ENCODE data around the gene CLSTN1.

Gene CLSTN1

GRCh38 chr1:9844756-9845155 is 21.0 kb upstream of the CLSTN1 start:
- no peak for FAIRE-seq
- DNase-seq (ENCODE audit: insufficient read length, low spot score), result no peak
- TF ChIP-seq POLR2A (IDR thresholded peaks at IDR 0.05; ENCODE audit: low read depth, low read length), result no peak

DNA sequence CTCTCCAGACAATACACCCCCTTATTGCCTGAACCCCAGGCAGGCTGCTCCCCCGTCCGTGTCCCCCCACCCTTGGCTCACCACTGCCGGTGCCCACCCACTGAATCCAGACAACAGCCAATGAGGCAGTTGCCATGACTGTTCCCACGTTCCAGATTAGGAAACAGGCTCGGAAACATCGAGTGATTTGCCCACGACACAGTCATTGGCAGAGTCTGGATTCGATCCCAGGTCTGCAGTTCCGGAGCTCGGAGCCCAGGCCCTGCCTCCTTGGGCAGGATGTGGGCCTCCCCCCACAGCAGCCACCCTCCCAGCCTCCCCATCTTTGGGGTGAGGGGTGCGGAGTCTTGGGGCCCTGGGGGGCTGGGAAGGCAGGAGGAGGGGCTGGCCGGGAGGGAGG is 20.3 kb upstream of the CLSTN1 start:
- FAIRE-seq, result no peak

DNA sequence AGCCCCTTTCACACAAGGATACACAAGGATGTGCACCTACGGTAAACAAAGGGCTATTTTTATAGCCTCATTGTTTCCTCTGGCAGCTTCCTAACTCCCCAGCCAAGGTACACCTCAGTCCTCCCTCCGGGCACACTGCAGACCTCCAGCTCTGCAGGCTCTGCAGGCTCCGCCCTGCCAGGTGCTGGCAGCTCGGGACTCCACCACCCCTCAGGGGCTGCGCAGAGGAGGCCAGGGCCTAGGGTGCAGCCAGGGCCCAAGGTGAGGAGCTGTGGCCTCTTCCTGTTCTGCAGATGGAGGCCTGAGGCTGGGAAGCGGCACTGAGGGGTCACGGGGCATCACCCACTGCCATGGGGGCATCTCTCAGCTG is 19.8 kb upstream of the CLSTN1 start:
- DNase-seq (ENCODE audit: insufficient read length, low spot score) (no peak), FAIRE-seq (no peak)
- TF ChIP-seq POLR2A (IDR thresholded peaks at IDR 0.05; ENCODE audit: low read depth, low read length), result no peak

More for the DNA sequence above, 20.3 kb upstream of the CLSTN1 start:
- TF ChIP-seq POLR2A (IDR thresholded peaks at IDR 0.05; ENCODE audit: low read depth, low read length), result no peak
- no peak for DNase-seq (ENCODE audit: insufficient read length, low spot score)

- no peak for DNase-seq (ENCODE audit: insufficient read length, low spot score)
- no peak for FAIRE-seq
- no peak for TF ChIP-seq POLR2A (IDR thresholded peaks at IDR 0.05; ENCODE audit: low read depth, low read length)
Observed at GRCh38 chr1:9842781-9843575, 19.2 kb upstream of the CLSTN1 start.

DNA sequence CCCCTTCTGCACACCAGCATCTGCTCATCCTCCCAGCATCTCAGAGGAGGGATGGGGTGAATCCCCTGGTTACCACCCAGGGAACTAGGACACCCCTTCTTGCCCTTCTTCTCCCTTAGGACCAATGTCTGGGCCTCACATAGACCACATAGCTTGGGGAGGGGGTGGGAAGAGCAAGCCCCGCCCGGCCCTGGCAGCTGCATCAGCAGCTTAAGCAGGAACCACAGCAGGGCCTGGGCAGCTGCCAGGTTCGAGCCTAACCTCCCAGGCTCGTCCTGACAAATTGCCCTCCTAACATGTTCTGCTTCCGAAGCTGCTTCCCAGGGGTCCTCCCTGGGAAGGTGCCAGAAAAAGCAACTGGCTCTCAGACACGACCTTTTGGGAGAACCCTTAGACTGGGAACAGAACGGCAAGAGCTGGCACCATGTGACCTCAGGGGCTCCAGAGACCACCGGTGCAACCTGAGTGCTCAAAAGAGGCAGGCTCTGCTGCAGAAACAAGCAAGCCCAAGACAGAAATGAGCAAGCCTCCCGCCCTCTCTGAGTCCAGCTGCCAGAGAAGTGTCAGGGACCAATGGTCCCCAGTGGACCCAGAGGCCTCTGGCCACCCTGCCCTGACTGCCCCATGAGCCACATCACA is 18.4 kb upstream of the CLSTN1 start:
- FAIRE-seq, result no peak
- TF ChIP-seq POLR2A (IDR thresholded peaks at IDR 0.05; ENCODE audit: low read depth, low read length), result no peak
- DNase-seq (ENCODE audit: insufficient read length, low spot score), result no peak

DNA sequence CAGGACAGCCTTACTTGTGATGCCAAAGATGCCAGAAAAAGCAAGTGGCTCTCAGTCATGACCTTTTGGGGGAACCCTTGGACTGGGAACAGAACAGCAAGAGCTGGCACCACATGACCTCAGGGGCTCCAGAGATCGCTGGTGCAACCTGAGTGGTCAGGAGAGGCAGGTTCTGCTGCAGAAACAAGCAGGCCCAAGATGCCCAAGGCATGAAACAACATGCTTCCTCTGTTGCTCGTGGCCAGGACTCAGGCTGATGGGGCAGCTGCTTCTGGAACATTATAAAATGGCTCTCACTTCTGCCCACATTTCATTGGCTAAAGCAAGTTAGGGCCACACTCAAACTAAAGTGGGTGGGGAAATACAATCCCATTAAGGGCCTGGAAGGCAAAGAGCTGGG is 17.7 kb upstream of the CLSTN1 start:
- TF ChIP-seq POLR2A (IDR thresholded peaks at IDR 0.05; ENCODE audit: low read depth, low read length), result no peak
- DNase-seq (ENCODE audit: insufficient read length, low spot score) (no peak), FAIRE-seq (no peak)

GRCh38 chr1:9840176-9840575 is 16.4 kb upstream of the CLSTN1 start:
- no peak for FAIRE-seq
- no peak for DNase-seq (ENCODE audit: insufficient read length, low spot score)
- no peak for TF ChIP-seq POLR2A (IDR thresholded peaks at IDR 0.05; ENCODE audit: low read depth, low read length)

GRCh38 chr1:9838946-9839345 is 15.2 kb upstream of the CLSTN1 start:
- no peak for TF ChIP-seq POLR2A (IDR thresholded peaks at IDR 0.05; ENCODE audit: low read depth, low read length)
- no peak for FAIRE-seq
- no peak for DNase-seq (ENCODE audit: insufficient read length, low spot score)

GRCh38 chr1:9836632-9836960 is 12.8 kb upstream of the CLSTN1 start:
- DNase-seq (ENCODE audit: insufficient read length, low spot score) (no peak), FAIRE-seq (no peak)
- TF ChIP-seq POLR2A (IDR thresholded peaks at IDR 0.05; ENCODE audit: low read depth, low read length), result no peak

GRCh38 chr1:9835758-9836631 is 12.2 kb upstream of the CLSTN1 start:
- FAIRE-seq (no peak), DNase-seq (ENCODE audit: insufficient read length, low spot score) (no peak)
- no peak for TF ChIP-seq POLR2A (IDR thresholded peaks at IDR 0.05; ENCODE audit: low read depth, low read length)

DNA sequence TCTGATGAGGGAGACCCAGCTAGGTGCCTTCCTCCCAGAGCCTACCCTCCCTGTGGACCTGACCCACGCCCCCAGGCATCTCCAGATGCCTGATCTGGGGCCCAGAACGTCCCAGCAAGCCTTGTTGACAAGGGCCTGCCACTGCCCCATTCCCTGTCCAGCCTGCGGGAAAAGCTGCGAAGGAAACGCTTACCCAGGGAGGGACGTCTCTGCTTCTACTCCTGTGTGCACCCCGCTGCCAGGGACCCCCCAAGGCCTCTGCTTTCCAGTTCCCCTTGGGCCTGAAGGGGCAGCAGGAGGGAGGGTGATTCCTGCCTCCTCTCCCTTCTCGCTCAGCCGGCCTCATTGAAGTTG is 11.6 kb upstream of the CLSTN1 start:
- DNase-seq (ENCODE audit: insufficient read length, low spot score), result no peak
- FAIRE-seq, result no peak
- no peak for TF ChIP-seq POLR2A (IDR thresholded peaks at IDR 0.05; ENCODE audit: low read depth, low read length)

GRCh38 chr1:9833632-9834031 is 9.9 kb upstream of the CLSTN1 start:
- no peak for DNase-seq (ENCODE audit: insufficient read length, low spot score)
- no peak for FAIRE-seq
- no peak for TF ChIP-seq POLR2A (IDR thresholded peaks at IDR 0.05; ENCODE audit: low read depth, low read length)

GRCh38 chr1:9827558-9828185 is 3.9 kb upstream of the CLSTN1 start:
- no peak for DNase-seq (ENCODE audit: insufficient read length, low spot score)
- no peak for FAIRE-seq
- no peak for TF ChIP-seq POLR2A (IDR thresholded peaks at IDR 0.05; ENCODE audit: low read depth, low read length)

DNA sequence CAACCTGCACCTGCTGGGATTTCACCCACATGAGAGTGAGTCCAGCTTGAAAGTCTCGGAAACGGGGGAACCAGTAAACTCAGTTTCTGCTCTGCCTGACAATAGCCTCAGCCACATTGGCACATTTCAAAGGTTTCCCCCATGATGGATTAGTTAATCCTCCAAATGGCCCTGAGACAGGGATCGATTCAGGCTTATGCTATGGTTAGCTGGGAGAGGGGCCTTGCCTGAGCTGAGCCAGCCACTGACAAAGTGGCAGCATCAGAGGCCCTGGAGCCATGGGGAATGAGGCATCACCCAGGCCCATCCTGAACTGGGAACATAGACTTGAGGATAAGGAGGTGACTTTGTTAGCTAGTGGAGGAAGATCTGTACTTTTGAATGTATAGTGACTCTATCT is 2.9 kb upstream of the CLSTN1 start:
- DNase-seq (ENCODE audit: insufficient read length, low spot score) (no peak), FAIRE-seq (no peak)
- TF ChIP-seq POLR2A (IDR thresholded peaks at IDR 0.05; ENCODE audit: low read depth, low read length), result no peak
